Activated B cell treated with CpG ODN at 0.5 μM for 24 hours (primary cell): Measurements from ENCODE around the gene C2CD4C. TPM values are rescaled to one million over a fixed set of nuclear protein-coding genes. Genes with fewer than 3 reads are reported as not detected.

Experiments used
- ATAC-seq: fragments of 200-7000 bp; cut with Tn5 transposase; one replicate; pipeline ENCODE4 v1.10.0; 2021; ENCODE audit warnings: low read depth, mild to moderate bottlenecking, moderate library complexity
- CTCF ChIA-PET: fragments of 350-600 bp; sonication (Branson Sonifier 250); formaldehyde crosslinking; loops from one replicate; lab custom pipeline; 2021; ENCODE audit warnings: antibody characterized with exemption; lab: Charles Lee
- POLR2A ChIA-PET: fragments of 350-600 bp; sonication (Branson Sonifier 250); formaldehyde crosslinking; loops from one replicate; lab custom pipeline; 2021; ENCODE audit warnings: antibody characterized with exemption; lab: Charles Lee
- DNase-seq: peaks from one replicate; pipeline ENCODE4 v3.0.0; 2022
- H3K27ac Mint-ChIP-seq: one replicate; pipeline ENCODE4 v1.8.0; 2020; ENCODE audit warnings: mixed read lengths
- H3K27me3 Mint-ChIP-seq: one replicate; pipeline ENCODE4 v1.8.0; 2021; ENCODE audit warnings: mixed read lengths
- H3K36me3 Mint-ChIP-seq: one replicate; pipeline ENCODE4 v1.8.0; 2021; ENCODE audit warnings: low read depth, mixed read lengths
- H3K4me1 Mint-ChIP-seq: one replicate; pipeline ENCODE4 v1.8.0; 2021; ENCODE audit warnings: mixed read lengths
- H3K4me3 Mint-ChIP-seq: one replicate; pipeline ENCODE4 v1.8.0; 2020; ENCODE audit warnings: mild to moderate bottlenecking, mixed read lengths
- H3K9me3 Mint-ChIP-seq: one replicate; pipeline ENCODE4 v1.8.0; 2020; ENCODE audit warnings: mixed read lengths
- CTCF ChIP-seq: fragments of 200-600 bp; IDR thresholded peaks from one replicate; pipeline ENCODE4 v1.8.0; 2022; ENCODE audit warnings: antibody characterized with exemption, mild to moderate bottlenecking
- intact Hi-C: fragments of 100-400 bp; cut with micrococcal nuclease; formaldehyde crosslinking; loops from one replicate; pipeline ENCODE4 v1.15.1; 2024
- total RNA-seq: library from RNA; stranded (reverse); gene quantifications from 2 replicates; pipeline ENCODE4 v1.2.3, GENCODE V29; 2022

Gene C2CD4C
- total RNA-seq, 1 donor from 2014 or later = not detected

- Mint-ChIP-seq H3K4me3 (no peak overlapping the region), H3K27me3 (no peaks in the 10 kb centered on the region), H3K4me1 (no peaks in the 10 kb centered on the region), H3K9me3 (no peaks in the 10 kb centered on the region), H3K27ac (no peak overlapping the region), H3K36me3 (no peaks in the 10 kb centered on the region)
- intact Hi-C loops = no loop called here
- POLR2A ChIA-PET = no interaction called here
- TF ChIP-seq CTCF = no peak
- ATAC-seq = no peak
- CTCF ChIA-PET = no interaction called here
- DNase-seq = no peak
Measured at GRCh38 chr19:418761-419671, 10.1 kb upstream of the C2CD4C start.

GRCh38 chr19:416416-416815 lies 7.5 kb upstream of the C2CD4C start:
- Mint-ChIP-seq H3K27me3 (peaks cover 3% of the 10 kb centered on the region), H3K27ac (no peak overlapping the region), H3K9me3 (no peaks in the 10 kb centered on the region), H3K4me1 (no peaks in the 10 kb centered on the region), H3K4me3 (no peak overlapping the region), H3K36me3 (no peaks in the 10 kb centered on the region)
- no peak for DNase-seq
- POLR2A ChIA-PET = no interaction called here
- no peak for ATAC-seq
- no peak for TF ChIP-seq CTCF
- CTCF ChIA-PET = no interaction called here
- intact Hi-C loops = no loop called here

- no peak for ATAC-seq
- H3K9me3 Mint-ChIP-seq = no peaks in the 10 kb centered on the region
- POLR2A ChIA-PET = no interaction called here
Measured at GRCh38 chr19:415292-415691, 6.3 kb upstream of the C2CD4C start.

GRCh38 chr19:413756-414420 lies 4.9 kb upstream of the C2CD4C start:
- ChIA-PET POLR2A (no interaction called here), CTCF (no interaction called here)
- no peak overlapping the region for H3K4me3 Mint-ChIP-seq
- ATAC-seq = no peak
- H3K9me3 Mint-ChIP-seq = no peaks in the 10 kb centered on the region
- no peak for TF ChIP-seq CTCF
- intact Hi-C loops = no loop called here
- H3K27ac Mint-ChIP-seq = no peak overlapping the region
- H3K27me3 Mint-ChIP-seq = peaks cover 10% of the 10 kb centered on the region
- H3K36me3 Mint-ChIP-seq = no peaks in the 10 kb centered on the region
- H3K4me1 Mint-ChIP-seq = peaks cover 6% of the 10 kb centered on the region
- DNase-seq = no peak

More at GRCh38 chr19:415292-415691, 6.3 kb upstream of the C2CD4C start:
- intact Hi-C loops = no loop called here
- Mint-ChIP-seq H3K36me3 (no peaks in the 10 kb centered on the region), H3K4me3 (no peak overlapping the region), H3K27me3 (peaks cover 4% of the 10 kb centered on the region), H3K27ac (no peak overlapping the region), H3K4me1 (no peaks in the 10 kb centered on the region)
- CTCF ChIA-PET = no interaction called here
- no peak for TF ChIP-seq CTCF
- DNase-seq = no peak
